GM13976 (cell line): ENCODE measurements around the gene SPIRE1.
A peak's percentile ranks its signal among the peaks of the same experiment; 100 is the strongest.

Experiments used
- DNase-seq: peaks from one replicate; pipeline ENCODE4 v3.0.0; 2012; ENCODE audit warnings: low spot score
- CTCF ChIP-seq: IDR thresholded peaks from 2 replicates; pipeline ENCODE4 v1.5.1; 2012; ENCODE audit warnings: borderline replicate concordance, mild to moderate bottlenecking; ENCODE audit not compliant: insufficient read depth; ENCODE audit errors: extremely low read depth, missing control alignments, control extremely low read depth
- in situ Hi-C: fragments of 300-500 bp; cut with MboI; formaldehyde crosslinking; loops from one replicate; pipeline ENCODE4 v1.12.0; 2022; ENCODE audit warnings: low sequenced_read_pairs, mixed read lengths, inconsistent platforms; ENCODE audit not compliant: unreplicated experiment

The SPIRE1 gene

DNA sequence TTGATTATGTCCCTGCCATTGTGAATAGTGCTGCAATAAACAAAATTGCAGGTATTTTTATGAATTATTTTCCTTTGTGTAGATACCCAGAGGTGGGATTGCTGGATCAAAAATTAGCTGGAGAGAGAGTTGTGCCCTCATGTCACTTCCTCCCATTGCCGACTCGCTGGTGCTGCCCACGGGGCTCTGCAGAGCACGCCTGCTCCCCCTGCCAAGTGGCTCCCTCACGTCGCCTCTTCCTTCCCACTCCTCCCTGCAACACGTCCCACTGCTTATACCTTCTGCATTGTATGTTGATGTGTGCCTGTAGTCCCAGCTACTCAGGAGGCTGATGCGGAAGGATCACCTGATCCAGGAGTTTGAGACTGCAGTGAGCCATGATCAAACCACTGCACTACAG is 222.0 kb downstream of the SPIRE1 start:
- TF ChIP-seq CTCF = no peak
- no peak for DNase-seq
- in situ Hi-C loops = no loop called here

DNA sequence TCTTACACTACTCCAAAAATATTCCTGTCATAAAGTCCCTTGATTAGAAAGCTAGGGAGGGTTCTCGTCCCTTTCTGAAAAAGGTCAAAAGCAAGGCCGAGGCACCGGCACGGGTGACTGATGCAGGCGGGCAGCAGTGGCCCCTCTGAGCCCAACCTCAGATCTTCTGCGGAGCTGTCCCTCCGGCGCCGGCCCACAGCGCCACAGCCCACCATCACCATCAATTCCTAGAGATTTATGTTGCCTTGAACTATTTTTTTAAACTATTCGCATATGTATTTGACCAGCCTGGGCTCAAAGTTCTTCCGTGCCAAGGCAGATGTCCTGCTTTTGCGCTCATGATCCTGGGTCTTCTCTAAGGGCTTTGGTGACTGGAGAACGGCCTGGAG is 223.4 kb downstream of the SPIRE1 start:
- TF ChIP-seq CTCF = no peak
- in situ Hi-C loops = no loop called here
- no peak for DNase-seq

DNA sequence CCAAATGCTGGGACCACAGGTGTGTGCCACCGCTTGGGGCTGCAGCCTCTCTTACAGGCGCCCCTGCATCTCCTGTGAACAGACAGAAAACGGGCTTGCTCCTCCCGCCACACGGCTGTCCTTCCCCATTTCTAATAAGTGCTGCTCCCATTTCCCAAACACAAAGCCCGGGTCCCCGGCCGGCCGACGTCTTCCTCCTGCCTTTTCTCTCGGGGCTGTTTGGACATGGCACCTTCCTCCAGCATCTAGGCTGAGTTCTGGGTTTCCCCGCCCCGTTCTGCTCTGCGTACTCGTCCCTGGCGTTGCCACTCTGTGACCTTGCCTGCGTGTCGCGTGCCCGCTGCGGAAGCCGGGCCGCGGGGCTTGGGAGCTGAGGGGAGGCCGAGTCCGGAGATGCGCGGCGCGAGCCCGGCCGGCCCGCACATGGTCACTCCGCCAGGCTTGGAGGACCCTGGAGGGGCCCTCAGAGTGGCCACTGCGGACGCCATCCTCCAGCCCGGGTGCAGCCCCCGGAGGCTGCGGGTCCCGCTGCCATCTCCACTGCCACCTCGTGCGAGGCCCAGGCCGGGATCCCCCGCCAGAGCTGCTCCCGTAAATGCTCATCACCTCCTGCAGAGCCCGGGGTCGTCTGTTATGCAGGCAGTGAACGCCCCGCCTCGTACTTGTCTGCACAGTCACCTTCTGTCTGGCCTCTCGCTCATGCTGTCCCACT is 223.9 kb downstream of the SPIRE1 start:
- no peak for TF ChIP-seq CTCF
- in situ Hi-C loops = no loop called here
- peak; percentile 28 for DNase-seq

DNA sequence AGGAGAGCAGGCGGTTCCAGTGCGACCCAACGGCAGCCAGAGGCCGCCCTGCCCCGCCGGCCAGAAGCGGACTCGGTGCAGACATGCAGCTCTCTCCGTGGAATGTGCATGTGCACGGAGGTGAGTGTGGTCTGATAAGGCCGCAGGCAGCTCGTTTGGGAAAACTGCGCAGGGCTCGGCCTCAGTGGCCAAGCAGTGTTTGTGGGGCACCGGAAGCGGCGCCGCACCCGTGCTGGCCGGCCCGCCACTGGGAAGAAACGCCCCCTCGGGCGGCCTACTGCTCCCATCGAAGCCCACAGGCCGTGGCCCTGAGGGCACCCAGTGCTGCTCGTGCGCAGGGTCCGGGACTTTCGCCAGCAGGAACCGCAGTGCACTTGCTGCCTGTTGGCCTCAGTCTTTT is 225.0 kb downstream of the SPIRE1 start:
- in situ Hi-C loops = no loop called here
- DNase-seq = no peak
- no peak for TF ChIP-seq CTCF

GRCh38 chr18:12432196-12432595 is 225.7 kb downstream of the SPIRE1 start:
- no peak for TF ChIP-seq CTCF
- no peak for DNase-seq
- in situ Hi-C loops = no loop called here

GRCh38 chr18:12431561-12431960 is 226.3 kb downstream of the SPIRE1 start:
- no peak for TF ChIP-seq CTCF
- in situ Hi-C loops = no loop called here
- no peak for DNase-seq
